ENCODE measurements around the gene SLC24A3.

SLC24A3 gene

DNA sequence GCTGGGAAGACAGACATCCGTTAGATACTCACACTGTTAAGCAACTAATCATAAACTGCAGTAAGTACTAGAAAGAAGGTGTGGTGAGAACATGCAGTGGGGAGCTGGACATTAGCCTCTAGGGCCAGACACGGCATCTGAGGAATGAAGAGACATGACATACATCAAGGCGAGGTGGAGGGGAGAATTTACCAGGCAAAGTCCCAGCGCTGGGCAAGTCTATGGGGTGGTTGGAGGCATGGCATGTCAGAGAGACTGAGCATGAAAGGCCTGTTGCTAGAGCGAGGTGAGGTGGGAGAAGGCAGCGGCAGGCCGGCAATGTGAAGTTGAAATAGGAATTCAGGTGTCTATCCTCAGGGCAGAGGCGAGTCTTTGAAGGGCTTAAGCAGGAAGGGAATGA lies 31.8 kb downstream of the SLC24A3 start:
- Histone ChIP-seq H3K4me3 (replicated peaks; ENCODE audit: low read depth, low read length) (no peak overlapping the region), H3K36me3 (ENCODE audit: control insufficient read depth, insufficient read depth, low read length) (no peaks in the 10 kb centered on the region), H3K27me3 (replicated peaks; ENCODE audit: control insufficient read depth, insufficient read depth, low read length) (no peaks in the 10 kb centered on the region; the same call in 1 of the 2 replicates)
- TF ChIP-seq, protein P1, sequence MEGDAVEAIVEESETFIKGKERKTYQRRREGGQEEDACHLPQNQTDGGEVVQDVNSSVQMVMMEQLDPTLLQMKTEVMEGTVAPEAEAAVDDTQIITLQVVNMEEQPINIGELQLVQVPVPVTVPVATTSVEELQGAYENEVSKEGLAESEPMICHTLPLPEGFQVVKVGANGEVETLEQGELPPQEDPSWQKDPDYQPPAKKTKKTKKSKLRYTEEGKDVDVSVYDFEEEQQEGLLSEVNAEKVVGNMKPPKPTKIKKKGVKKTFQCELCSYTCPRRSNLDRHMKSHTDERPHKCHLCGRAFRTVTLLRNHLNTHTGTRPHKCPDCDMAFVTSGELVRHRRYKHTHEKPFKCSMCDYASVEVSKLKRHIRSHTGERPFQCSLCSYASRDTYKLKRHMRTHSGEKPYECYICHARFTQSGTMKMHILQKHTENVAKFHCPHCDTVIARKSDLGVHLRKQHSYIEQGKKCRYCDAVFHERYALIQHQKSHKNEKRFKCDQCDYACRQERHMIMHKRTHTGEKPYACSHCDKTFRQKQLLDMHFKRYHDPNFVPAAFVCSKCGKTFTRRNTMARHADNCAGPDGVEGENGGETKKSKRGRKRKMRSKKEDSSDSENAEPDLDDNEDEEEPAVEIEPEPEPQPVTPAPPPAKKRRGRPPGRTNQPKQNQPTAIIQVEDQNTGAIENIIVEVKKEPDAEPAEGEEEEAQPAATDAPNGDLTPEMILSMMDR (IDR thresholded peaks at IDR 0.05; ENCODE audit: insufficient read depth, low read length, poor library complexity, severe bottlenecking): no peak
- no peak for DNase-seq (ENCODE audit: extremely low read depth, insufficient read length)

DNA sequence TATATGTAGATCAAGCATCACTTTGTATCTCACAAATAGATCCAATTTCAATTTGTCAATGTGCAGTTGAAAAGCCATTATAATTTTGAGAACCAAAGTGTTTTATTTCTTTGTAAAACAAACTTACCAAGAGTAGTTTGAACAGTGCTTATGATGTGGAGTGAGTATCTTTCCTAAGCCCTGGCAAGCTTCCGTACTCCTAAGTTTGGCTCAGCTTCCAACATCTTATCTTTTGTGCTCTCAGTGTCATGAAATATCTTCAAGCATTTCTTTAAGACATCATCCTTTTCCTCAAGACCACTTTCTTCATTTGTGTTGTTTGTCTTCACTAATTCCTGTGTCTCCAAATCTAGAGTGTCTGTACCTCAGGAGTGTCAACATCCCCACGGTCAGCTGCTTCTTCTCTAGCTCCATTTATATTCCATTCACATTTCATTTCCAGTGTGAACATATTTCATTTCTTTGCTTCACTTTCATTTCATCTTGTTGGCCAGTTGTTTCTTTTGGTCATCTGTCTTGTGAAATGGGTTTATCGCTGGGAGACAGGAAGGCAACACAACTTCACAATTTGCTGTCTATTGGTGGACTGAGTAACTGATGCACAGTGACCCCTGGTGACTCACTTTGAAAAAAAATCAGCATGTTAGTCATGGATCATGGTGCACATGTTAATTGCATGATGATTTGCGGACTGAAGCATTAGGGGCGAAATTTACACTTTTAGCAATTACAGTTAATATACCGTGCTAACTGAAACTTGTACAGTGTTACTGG lies 36.9 kb downstream of the SLC24A3 start:
- Histone ChIP-seq H3K27me3 (replicated peaks; ENCODE audit: control insufficient read depth, insufficient read depth, low read length) (no peaks in the 10 kb centered on the region; the same call in 1 of the 2 replicates), H3K36me3 (ENCODE audit: control insufficient read depth, insufficient read depth, low read length) (no peaks in the 10 kb centered on the region), H3K4me3 (replicated peaks; ENCODE audit: low read depth, low read length) (no peak overlapping the region)
- TF ChIP-seq, protein P1 (IDR thresholded peaks at IDR 0.05; ENCODE audit: insufficient read depth, low read length, poor library complexity, severe bottlenecking): peak; percentile 36
- no peak for DNase-seq (ENCODE audit: extremely low read depth, insufficient read length)

DNA sequence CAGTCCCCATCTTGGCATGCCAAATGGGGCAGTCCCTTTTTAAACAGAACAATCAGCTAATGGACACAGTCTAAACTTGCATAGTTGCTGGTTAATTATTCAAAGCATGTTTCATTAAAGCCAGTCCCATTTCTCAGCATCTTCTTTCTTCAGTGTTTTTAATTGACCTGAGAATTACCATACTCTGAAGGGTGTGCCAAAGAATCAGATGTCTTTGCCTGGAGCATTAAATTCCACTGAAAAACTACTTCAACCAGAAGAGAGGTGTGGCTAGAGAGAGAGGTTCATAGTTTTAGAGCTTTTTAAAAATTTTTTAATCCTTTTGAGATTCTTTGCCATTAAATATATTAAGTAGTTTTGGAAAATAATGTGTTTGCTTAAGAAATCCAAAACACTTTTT lies 37.9 kb downstream of the SLC24A3 start:
- TF ChIP-seq, protein P1 (IDR thresholded peaks at IDR 0.05; ENCODE audit: insufficient read depth, low read length, poor library complexity, severe bottlenecking): no peak
- no peak for DNase-seq (ENCODE audit: extremely low read depth, insufficient read length)
- no peaks in the 10 kb centered on the region for H3K36me3 ChIP-seq (ENCODE audit: control insufficient read depth, insufficient read depth, low read length)
- H3K27me3 ChIP-seq (replicated peaks; ENCODE audit: control insufficient read depth, insufficient read depth, low read length): no peaks in the 10 kb centered on the region; the same call in 1 of the 2 replicates
- H3K4me3 ChIP-seq (replicated peaks; ENCODE audit: low read depth, low read length): no peak overlapping the region

DNA sequence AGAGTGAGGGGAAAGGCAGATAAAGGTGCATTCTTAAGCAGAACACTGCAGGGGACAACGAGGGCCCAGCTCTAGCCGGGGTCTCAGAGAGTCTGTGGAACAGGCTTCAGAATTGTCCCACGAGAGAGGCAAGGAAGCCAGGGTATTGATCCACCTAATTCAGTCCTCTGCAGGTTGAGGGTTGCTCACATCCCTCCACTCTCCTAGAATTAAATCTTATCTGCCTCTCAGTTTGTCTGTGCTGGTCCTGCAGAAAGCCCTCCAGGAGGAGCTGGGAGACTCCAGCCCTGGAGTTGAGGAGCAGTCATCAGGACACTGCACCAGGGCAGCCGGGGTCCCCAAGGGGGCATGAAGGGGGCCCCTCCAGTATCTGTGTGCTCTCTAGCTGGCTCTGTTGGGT lies 39.1 kb downstream of the SLC24A3 start:
- DNase-seq (ENCODE audit: extremely low read depth, insufficient read length): no peak
- TF ChIP-seq, protein P1 (IDR thresholded peaks at IDR 0.05; ENCODE audit: insufficient read depth, low read length, poor library complexity, severe bottlenecking): no peak
- no peaks in the 10 kb centered on the region; the same call in 1 of the 2 replicates for H3K27me3 ChIP-seq (replicated peaks; ENCODE audit: control insufficient read depth, insufficient read depth, low read length)
- no peaks in the 10 kb centered on the region for H3K36me3 ChIP-seq (ENCODE audit: control insufficient read depth, insufficient read depth, low read length)
- no peak overlapping the region for H3K4me3 ChIP-seq (replicated peaks; ENCODE audit: low read depth, low read length)

DNA sequence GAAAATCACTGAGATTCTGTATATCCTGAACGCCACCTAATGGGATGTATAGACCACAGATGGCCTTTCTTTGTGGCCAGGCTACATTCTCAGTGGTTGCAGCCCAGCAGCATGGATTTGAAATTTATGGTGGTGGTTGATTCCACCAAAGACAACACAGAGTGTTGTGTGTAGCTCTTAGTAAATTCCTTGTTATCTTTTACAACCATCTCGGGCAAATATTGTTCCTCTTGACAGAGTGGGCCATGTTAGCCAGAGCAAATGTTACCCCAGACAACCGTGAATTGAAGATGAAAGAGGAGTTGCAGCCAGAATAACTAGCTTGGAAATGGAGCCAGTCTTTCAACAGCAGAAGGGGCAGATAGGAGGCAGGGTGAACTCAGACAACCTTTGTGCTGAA lies 39.5 kb downstream of the SLC24A3 start:
- no peaks in the 10 kb centered on the region; the same call in 1 of the 2 replicates for H3K27me3 ChIP-seq (replicated peaks; ENCODE audit: control insufficient read depth, insufficient read depth, low read length)
- DNase-seq (ENCODE audit: extremely low read depth, insufficient read length): no peak
- TF ChIP-seq, protein P1 (IDR thresholded peaks at IDR 0.05; ENCODE audit: insufficient read depth, low read length, poor library complexity, severe bottlenecking): no peak
- no peaks in the 10 kb centered on the region for H3K36me3 ChIP-seq (ENCODE audit: control insufficient read depth, insufficient read depth, low read length)
- no peak overlapping the region for H3K4me3 ChIP-seq (replicated peaks; ENCODE audit: low read depth, low read length)
